Measurements from ENCODE around the gene NMB. TPM values are rescaled to one million over a fixed set of nuclear protein-coding genes. Genes with fewer than 3 reads are reported as not detected.

NMB gene
- total RNA-seq, 1 donor from 2014 or later, result 9.1 TPM

GRCh38 chr15:84616235-84616634 lies 41.8 kb downstream of the NMB start:
- no peak for DNase-seq (ENCODE audit: low spot score)

DNA sequence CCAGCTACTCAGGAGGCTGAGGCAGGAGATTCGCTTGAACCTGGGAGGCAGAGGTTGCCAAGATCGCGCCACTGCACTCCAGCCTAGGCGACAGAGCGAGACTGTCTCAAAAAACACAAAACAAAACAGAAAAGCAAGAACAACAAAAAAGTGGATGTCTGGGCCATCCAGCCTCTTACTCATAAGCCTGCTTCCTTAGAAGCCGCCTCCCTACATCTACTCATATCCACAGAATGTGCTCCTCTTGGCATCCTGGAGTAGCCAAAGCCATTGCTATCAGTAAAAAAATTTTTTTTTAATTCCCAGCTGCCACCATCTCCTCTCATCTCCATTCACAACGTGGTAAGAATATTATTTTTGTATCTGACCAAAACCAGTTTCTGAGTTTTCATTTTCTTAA lies 46.4 kb downstream of the NMB start:
- DNase-seq (ENCODE audit: low spot score), result no peak

DNA sequence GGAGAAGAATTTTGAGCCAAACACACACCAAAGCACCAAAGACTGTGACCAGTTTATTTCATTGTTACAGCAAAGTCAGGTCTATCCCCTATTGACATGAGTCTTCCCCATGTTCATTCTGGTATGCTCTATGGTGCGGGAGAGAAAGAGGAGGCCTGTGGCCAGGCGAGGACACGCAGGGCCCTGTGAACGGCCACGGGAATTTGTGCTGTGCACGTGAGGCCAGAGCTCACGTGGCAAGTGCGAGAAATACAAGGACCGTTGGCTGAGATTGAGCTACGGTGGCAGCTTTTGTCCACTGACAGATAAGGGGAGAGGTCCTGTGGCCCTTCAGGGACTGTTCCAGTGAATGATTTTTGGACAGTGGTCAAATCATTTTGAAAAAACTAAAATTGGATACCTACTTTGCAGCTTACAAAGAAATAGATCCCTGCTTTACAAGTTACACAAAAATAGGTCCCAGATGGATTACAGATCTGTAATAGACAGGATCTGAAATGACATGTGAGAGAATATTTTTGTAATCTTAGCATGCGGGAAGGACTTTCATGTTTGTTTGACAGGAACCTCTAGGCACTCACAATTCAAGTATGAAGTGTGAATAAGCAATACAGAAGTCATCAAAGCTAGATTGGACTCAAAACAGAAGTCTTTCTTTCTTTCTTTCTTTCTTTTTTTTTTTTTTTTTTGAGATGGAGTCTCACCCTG lies 48.0 kb downstream of the NMB start:
- DNase-seq (ENCODE audit: low spot score), result no peak

DNA sequence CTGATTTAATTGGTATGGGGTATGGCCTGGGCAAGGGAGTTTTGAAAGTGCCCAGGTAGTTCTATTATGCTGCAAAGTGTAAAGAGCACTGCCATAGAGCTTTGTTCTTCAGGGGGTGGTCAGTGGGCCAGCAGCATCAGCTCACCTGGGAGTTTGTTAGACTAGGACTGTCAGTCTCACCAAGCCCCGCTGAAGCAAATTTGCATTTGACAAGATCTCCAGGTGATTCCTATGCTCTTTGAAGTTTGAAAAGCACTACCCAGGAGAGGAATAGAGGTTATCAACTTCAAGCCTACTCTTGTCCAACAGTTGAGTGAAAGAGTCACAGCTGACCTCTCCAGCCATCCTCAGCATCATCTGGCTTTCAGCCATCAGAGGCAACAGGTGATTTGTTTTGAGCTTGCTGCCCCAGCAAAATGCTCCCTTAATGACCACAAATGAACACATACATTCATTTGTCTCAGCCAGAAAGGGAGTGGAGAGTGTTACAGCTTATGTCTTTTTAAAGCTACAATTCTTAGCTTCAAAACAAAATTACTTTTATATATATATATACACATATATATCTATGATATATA lies 49.2 kb downstream of the NMB start:
- DNase-seq (ENCODE audit: low spot score), result no peak

DNA sequence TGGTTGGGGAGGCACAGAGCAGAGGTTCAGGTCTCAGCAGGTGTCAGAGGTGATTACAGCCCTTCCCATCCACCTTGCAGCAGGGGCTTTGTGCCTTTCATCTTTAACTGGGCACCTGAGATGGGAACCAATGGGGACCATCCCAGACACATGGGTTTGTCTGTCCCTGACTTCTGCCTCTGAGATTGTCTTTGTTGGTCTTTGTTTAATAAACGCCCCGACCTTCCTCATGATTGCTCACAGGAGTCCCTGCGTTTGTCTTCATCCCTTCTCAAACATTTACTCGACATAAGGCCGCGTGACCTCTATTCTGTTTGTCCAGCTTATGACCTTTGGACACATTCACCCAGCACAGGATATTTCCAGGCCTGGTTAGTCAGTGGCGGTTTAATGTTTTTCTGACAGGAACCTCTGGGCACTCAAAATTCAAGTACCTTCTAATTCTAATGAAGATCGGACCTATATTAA lies 51.3 kb downstream of the NMB start:
- DNase-seq (ENCODE audit: low spot score), result no peak

DNA sequence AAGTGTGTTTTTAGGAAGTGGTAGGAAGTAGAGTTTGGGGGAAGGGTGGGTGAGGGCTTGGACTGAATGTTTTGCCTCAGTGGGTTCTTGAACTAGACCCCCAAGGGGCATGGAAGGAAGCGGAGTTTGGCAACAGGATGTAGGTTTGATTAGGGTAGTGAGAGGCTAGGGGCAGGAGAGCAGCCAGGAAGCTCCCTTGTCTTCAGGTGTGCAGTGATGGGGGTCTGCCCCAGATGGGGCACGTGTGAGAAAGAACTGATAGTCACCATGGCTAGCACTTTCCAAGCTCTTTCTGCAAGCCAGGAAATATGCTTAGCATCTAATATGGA lies 52.5 kb downstream of the NMB start:
- DNase-seq (ENCODE audit: low spot score), result no peak

Other genes with a start within 250 kb of the NMB start
- gene ZSCAN2, start 57.2 kb downstream of the NMB start, total RNA-seq, result 9.0 TPM
- 48.2 TPM for gene WDR73, start 3.9 kb downstream of the NMB start, total RNA-seq
- 130 TPM for gene SEC11A, start 57.9 kb upstream of the NMB start, total RNA-seq
- 29.0 TPM for gene ZNF592, start 90.4 kb upstream of the NMB start, total RNA-seq
- gene ALPK3, start 159.2 kb upstream of the NMB start, total RNA-seq, result 9.7 TPM
- gene SLC28A1, start 226.5 kb upstream of the NMB start, total RNA-seq, result not detected